Measurements from ENCODE around the gene ZDHHC20. TPM values are rescaled to one million over a fixed set of nuclear protein-coding genes. Genes with fewer than 3 reads are reported as not detected.

ZDHHC20 gene
- total RNA-seq, 1 experiment from 2014 or later = 110 TPM

DNA sequence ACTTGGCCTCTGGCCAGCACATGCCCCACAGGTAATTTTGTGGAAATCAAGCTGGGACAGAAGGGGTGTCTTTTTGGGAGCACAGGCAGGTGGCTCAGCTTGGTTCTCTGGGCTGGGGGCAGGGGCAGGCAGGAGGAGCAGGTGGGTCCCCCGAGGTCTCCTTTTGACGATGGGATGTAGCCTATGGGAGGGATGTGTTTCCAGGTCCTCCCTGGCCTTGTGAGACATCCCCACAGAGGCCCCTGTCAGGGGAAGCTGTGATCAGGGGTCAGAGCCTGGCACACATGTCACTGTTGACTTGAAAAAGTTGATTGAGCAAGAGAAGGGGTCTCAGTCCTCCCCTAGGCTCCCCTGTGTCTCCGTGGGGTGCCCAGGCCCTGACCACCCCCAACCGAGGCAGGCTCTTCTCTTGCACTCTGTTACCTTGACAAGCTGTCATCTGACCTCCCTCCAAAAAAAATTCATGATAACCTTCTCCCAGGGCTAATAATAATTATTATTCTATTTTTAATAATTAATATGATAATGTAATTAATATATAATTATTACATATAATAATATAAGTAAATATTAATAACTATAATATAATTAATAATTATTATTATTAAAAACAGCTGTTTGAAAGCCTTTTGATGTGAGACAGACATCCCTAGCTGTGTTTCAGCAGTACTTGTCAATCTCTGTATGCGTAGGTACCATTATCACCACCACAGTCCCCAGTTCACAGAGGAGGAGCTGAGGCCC, 116.2 kb downstream of the ZDHHC20 start:
- H3K4me3 ChIP-seq (replicated peaks in 1 of 2; ENCODE audit: low read depth in 1 of 2, low read length in 2 of 2) = no peak overlapping the region
- no peaks in the 10 kb centered on the region for H3K9me3 ChIP-seq (ENCODE audit: control insufficient read depth in 1 of 2, insufficient read depth in 1 of 2, low read depth in 1 of 2, low read length in 2 of 2)
- ChIA-PET POLR2A (no interaction called here), RAD21 (ENCODE audit: low non-redundant PET in 1 of 2, low total read pairs in 2 of 2, uncharacterized antibody in 2 of 2, unreplicated experiment in 2 of 2) (interaction anchor here in 1 of 2 experiments (1.1 kb wide), 1 partner anchor 134 kb away, joined by 4 read pairs; no protein-coding TSS in a partner anchor), CTCF (no interaction called here)
- no peak for TF ChIP-seq ZFX (IDR thresholded peaks at IDR 0.05)
- no peak for TF ChIP-seq ELF1 (IDR thresholded peaks at IDR 0.05; ENCODE audit: borderline replicate concordance, low read depth)
- TF ChIP-seq, protein P1, sequence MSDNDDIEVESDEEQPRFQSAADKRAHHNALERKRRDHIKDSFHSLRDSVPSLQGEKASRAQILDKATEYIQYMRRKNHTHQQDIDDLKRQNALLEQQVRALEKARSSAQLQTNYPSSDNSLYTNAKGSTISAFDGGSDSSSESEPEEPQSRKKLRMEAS (IDR thresholded peaks at IDR 0.05) = no peak
- no peak for TF ChIP-seq SRF (IDR thresholded peaks at IDR 0.05; ENCODE audit: low read depth)
- TF ChIP-seq EZH2phosphoT487 (IDR thresholded peaks at IDR 0.05; ENCODE audit: borderline replicate concordance) = no peak
- TF ChIP-seq POLR2A (IDR thresholded peaks at IDR 0.05; ENCODE audit: borderline replicate concordance, extremely low read depth, insufficient read depth, insufficient read length) = no peak
- no peak for TF ChIP-seq CEBPB (IDR thresholded peaks at IDR 0.05; ENCODE audit: low read depth)
- no peak for TF ChIP-seq YY1 (IDR thresholded peaks at IDR 0.05; ENCODE audit: extremely low read depth, insufficient replicate concordance, low read depth, low read length)
- no peak for TF ChIP-seq CBX3 (IDR thresholded peaks at IDR 0.05; ENCODE audit: low read depth)
- TF ChIP-seq EZH2 (IDR thresholded peaks at IDR 0.05) = no peak
- TF ChIP-seq, protein P2, sequence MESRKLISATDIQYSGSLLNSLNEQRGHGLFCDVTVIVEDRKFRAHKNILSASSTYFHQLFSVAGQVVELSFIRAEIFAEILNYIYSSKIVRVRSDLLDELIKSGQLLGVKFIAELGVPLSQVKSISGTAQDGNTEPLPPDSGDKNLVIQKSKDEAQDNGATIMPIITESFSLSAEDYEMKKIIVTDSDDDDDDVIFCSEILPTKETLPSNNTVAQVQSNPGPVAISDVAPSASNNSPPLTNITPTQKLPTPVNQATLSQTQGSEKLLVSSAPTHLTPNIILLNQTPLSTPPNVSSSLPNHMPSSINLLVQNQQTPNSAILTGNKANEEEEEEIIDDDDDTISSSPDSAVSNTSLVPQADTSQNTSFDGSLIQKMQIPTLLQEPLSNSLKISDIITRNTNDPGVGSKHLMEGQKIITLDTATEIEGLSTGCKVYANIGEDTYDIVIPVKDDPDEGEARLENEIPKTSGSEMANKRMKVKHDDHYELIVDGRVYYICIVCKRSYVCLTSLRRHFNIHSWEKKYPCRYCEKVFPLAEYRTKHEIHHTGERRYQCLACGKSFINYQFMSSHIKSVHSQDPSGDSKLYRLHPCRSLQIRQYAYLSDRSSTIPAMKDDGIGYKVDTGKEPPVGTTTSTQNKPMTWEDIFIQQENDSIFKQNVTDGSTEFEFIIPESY (IDR thresholded peaks at IDR 0.05; ENCODE audit: extremely low read depth, insufficient replicate concordance, low read length) = no peak
- TF ChIP-seq EGR1 (IDR thresholded peaks at IDR 0.05; ENCODE audit: low read depth) = no peak
- H3K36me3 ChIP-seq (ENCODE audit: control insufficient read depth in 1 of 2, insufficient read depth in 2 of 2, low read length in 2 of 2) = no peaks in the 10 kb centered on the region
- no peak overlapping the region for H3K4me2 ChIP-seq (ENCODE audit: low read length)
- no peak overlapping the region for H2AFZ ChIP-seq (ENCODE audit: low read depth, low read length, poor library complexity, severe bottlenecking)
- ATAC-seq (no peak), DNase-seq (ENCODE audit: low read depth, low spot score) (no peak)
- no peak overlapping the region for H3K9ac ChIP-seq (ENCODE audit: low read length)
- H3K9me2 ChIP-seq (ENCODE audit: insufficient read depth) = no peaks in the 10 kb centered on the region
- no peaks in the 10 kb centered on the region for H3K79me2 ChIP-seq (ENCODE audit: insufficient read depth, low read length)
- intact Hi-C loops (cut with micrococcal nuclease) = no loop called here
- no peaks in the 10 kb centered on the region for H3K27me3 ChIP-seq (ENCODE audit: insufficient read depth, low read length)
- no TSS peak for BruUV-seq (replicated peaks)
- H3K27ac ChIP-seq (ENCODE audit: low read depth, low read length) = no peak overlapping the region
- no peaks in the 10 kb centered on the region for H4K20me1 ChIP-seq (ENCODE audit: insufficient read depth)
- peaks cover 3 to 4% of the 10 kb centered on the region in 2 experiments; a peak in 2 of 4 replicates for H3K4me1 ChIP-seq (ENCODE audit: control insufficient read depth in 1 of 2, insufficient read depth in 2 of 2, low read length in 2 of 2)
